Measurements from ENCODE around the gene EVA1C.
"Not testable (repeated sequence)": the region's sequence is repeated elsewhere in the genome, so short reads cannot be mapped to it uniquely, and the experiment has no call there.

The EVA1C gene

GRCh38 chr21:32425628-32426027, 13.1 kb downstream of the EVA1C start:
- DNase-seq, result no peak

GRCh38 chr21:32426066-32426465, 13.6 kb downstream of the EVA1C start:
- DNase-seq, result no peak

- no peak for DNase-seq
Observed at GRCh38 chr21:32426592-32427051, 14.1 kb downstream of the EVA1C start.

- DNase-seq, result no peak
Observed at GRCh38 chr21:32427958-32428623, 15.6 kb downstream of the EVA1C start.

GRCh38 chr21:32432982-32433660, 20.6 kb downstream of the EVA1C start:
- not testable (repeated sequence) for DNase-seq

GRCh38 chr21:32437729-32438128, 25.2 kb downstream of the EVA1C start:
- DNase-seq, result no peak

- DNase-seq, result no peak
Observed at GRCh38 chr21:32442566-32443318, 30.2 kb downstream of the EVA1C start.

- DNase-seq, result no peak
Observed at GRCh38 chr21:32445101-32445500, 32.6 kb downstream of the EVA1C start.

- not testable (repeated sequence) for DNase-seq
Observed at GRCh38 chr21:32446440-32446839, 33.9 kb downstream of the EVA1C start.

- no peak for DNase-seq
Observed at GRCh38 chr21:32447224-32447623, 34.7 kb downstream of the EVA1C start.

- DNase-seq, result no peak
Observed at GRCh38 chr21:32448803-32449594, 36.5 kb downstream of the EVA1C start.

GRCh38 chr21:32450881-32451701, 38.6 kb downstream of the EVA1C start:
- not testable (repeated sequence) for DNase-seq

- not testable (repeated sequence) for DNase-seq
Observed at GRCh38 chr21:32452191-32452590, 39.7 kb downstream of the EVA1C start.

GRCh38 chr21:32452641-32453040, 40.1 kb downstream of the EVA1C start:
- DNase-seq, result no peak

GRCh38 chr21:32455548-32455947, 43.0 kb downstream of the EVA1C start:
- DNase-seq, result no peak

- no peak for DNase-seq
Observed at GRCh38 chr21:32456497-32456918, 44.0 kb downstream of the EVA1C start.

- no peak for DNase-seq
Observed at GRCh38 chr21:32457360-32457840, 44.9 kb downstream of the EVA1C start.

- DNase-seq, result no peak
Observed at GRCh38 chr21:32457962-32458361, 45.5 kb downstream of the EVA1C start.

- no peak for DNase-seq
Observed at GRCh38 chr21:32459972-32460371, 47.5 kb downstream of the EVA1C start.

GRCh38 chr21:32461503-32461902, 49.0 kb downstream of the EVA1C start:
- DNase-seq, result no peak

- DNase-seq, result not testable (repeated sequence)
Observed at GRCh38 chr21:32462564-32462963, 50.1 kb downstream of the EVA1C start.

- DNase-seq, result no peak
Observed at GRCh38 chr21:32463367-32463766, 50.9 kb downstream of the EVA1C start.
